ENCODE data around the gene ZNF524. TPM values are rescaled to one million over a fixed set of nuclear protein-coding genes. Genes with fewer than 3 reads are reported as not detected.

ZNF524 gene
- total and polyA plus RNA-seq, 5 donors from 2014 or later: 13.7 to 53.7 (median 42.7) TPM

- peak; percentile 85 to 94 (median 92) for DNase-seq
- Histone ChIP-seq H3K27me3 (ENCODE audit: control insufficient read depth, insufficient read depth, low read length) (no peaks in the 10 kb centered on the region), H3K27ac (ENCODE audit: insufficient read depth, low read length, poor library complexity, severe bottlenecking) (peak overlapping the region; percentile 97), H3K36me3 (ENCODE audit: control insufficient read depth, insufficient read depth, low read length) (peaks cover 16% of the 10 kb centered on the region), H3K4me1 (ENCODE audit: control insufficient read depth, insufficient read depth, low read length, poor library complexity, severe bottlenecking) (peaks cover 10% of the 10 kb centered on the region), H3K4me3 (ENCODE audit: low read depth, low read length) (peak overlapping the region; percentile 38), H3K9me3 (ENCODE audit: control insufficient read depth in 2 of 2, low read length in 2 of 2) (no peaks in the 10 kb centered on the region)
- H3K27me3 Mint-ChIP-seq: no peaks in the 10 kb centered on the region
- peak overlapping the region; percentile 98 to 99 (median 98) for H3K27ac Mint-ChIP-seq
- ATAC-seq (ENCODE audit: low read depth in 2 of 2): peak; percentile 59 to 60
- peaks cover 0 to 28% (median 17%) of the 10 kb centered on the region in 4 donors for H3K4me1 Mint-ChIP-seq
- H3K9me3 Mint-ChIP-seq: peaks cover 0 to 2% (median 0%) of the 10 kb centered on the region in 7 donors
- peak overlapping the region; percentile 93 to 99 (median 98) for H3K4me3 Mint-ChIP-seq
- peaks cover 27% of the 10 kb centered on the region for H3K36me3 Mint-ChIP-seq
These were observed 1.2 kb upstream of the ZNF524 start for GRCh38 chr19:55598719-55599467.

- peaks cover 14% of the 10 kb centered on the region for H3K4me1 ChIP-seq (ENCODE audit: control insufficient read depth, insufficient read depth, low read length, poor library complexity, severe bottlenecking)
- H3K36me3 Mint-ChIP-seq: peaks cover 27% of the 10 kb centered on the region
- peak within 1 kb of the TSS; percentile 98 to 99 (median 98) for H3K27ac Mint-ChIP-seq
- no peaks in the 10 kb centered on the region for H3K27me3 Mint-ChIP-seq
- H3K4me1 Mint-ChIP-seq: peaks cover 0 to 30% (median 18%) of the 10 kb centered on the region in 4 donors
- H3K36me3 ChIP-seq (ENCODE audit: control insufficient read depth, insufficient read depth, low read length): peaks cover 16% of the 10 kb centered on the region
- H3K4me3 Mint-ChIP-seq: peak within 1 kb of the TSS; percentile 93 to 99 (median 98)
- ATAC-seq (ENCODE audit: low read depth in 2 of 2): peak; percentile 73 to 79
- peaks cover 0 to 2% (median 0%) of the 10 kb centered on the region in 7 donors for H3K9me3 Mint-ChIP-seq
- H3K9me3 ChIP-seq (ENCODE audit: control insufficient read depth in 2 of 2, low read length in 2 of 2): no peaks in the 10 kb centered on the region
- DNase-seq: peak; percentile 95 to 99 (median 97)
- peak within 1 kb of the TSS; percentile 97 for H3K27ac ChIP-seq (ENCODE audit: insufficient read depth, low read length, poor library complexity, severe bottlenecking)
- peak within 1 kb of the TSS; percentile 98 for H3K4me3 ChIP-seq (ENCODE audit: low read depth, low read length)
- H3K27me3 ChIP-seq (ENCODE audit: control insufficient read depth, insufficient read depth, low read length): no peaks in the 10 kb centered on the region
These were observed 633 bp upstream of the ZNF524 start, which contains the start of gene FIZ1 for GRCh38 chr19:55599468-55599841. Gene FIZ1 (minus strand): TSS chr19:55599517. CDS start chr19:55597865, 1,652 bp downstream.

- H3K36me3 ChIP-seq (ENCODE audit: control insufficient read depth, insufficient read depth, low read length): peaks cover 9% of the 10 kb centered on the region
- DNase-seq (no peak), ATAC-seq (ENCODE audit: low read depth in 2 of 2) (no peak)
- H3K27ac ChIP-seq (ENCODE audit: insufficient read depth, low read length, poor library complexity, severe bottlenecking): peak overlapping the region; percentile 97
- H3K36me3 Mint-ChIP-seq: peaks cover 16% of the 10 kb centered on the region
- no peaks in the 10 kb centered on the region for H3K9me3 ChIP-seq (ENCODE audit: control insufficient read depth in 2 of 2, low read length in 2 of 2)
- H3K27ac Mint-ChIP-seq: peak overlapping the region; percentile 75 to 93 (median 85)
- no peaks in the 10 kb centered on the region for H3K27me3 ChIP-seq (ENCODE audit: control insufficient read depth, insufficient read depth, low read length)
- peaks cover 0 to 1% (median 0%) of the 10 kb centered on the region in 7 donors for H3K9me3 Mint-ChIP-seq
- peak overlapping the region; percentile 87 to 95 (median 88) for H3K4me3 Mint-ChIP-seq
- H3K4me1 Mint-ChIP-seq: peaks cover 0 to 37% (median 24%) of the 10 kb centered on the region in 4 donors
- peaks cover 19% of the 10 kb centered on the region for H3K4me1 ChIP-seq (ENCODE audit: control insufficient read depth, insufficient read depth, low read length, poor library complexity, severe bottlenecking)
- H3K4me3 ChIP-seq (ENCODE audit: low read depth, low read length): peak overlapping the region; percentile 71
- H3K27me3 Mint-ChIP-seq: no peaks in the 10 kb centered on the region
These were observed 557 bp downstream of the ZNF524 start for GRCh38 chr19:55600662-55601028.

GRCh38 chr19:55601084-55601483, 996 bp downstream of the ZNF524 start:
- DNase-seq: peak in 1 of 3 donors; percentile 9
- H3K4me1 Mint-ChIP-seq: peaks cover 0 to 40% (median 27%) of the 10 kb centered on the region in 4 donors
- Histone ChIP-seq H3K9me3 (ENCODE audit: control insufficient read depth in 2 of 2, low read length in 2 of 2) (no peaks in the 10 kb centered on the region), H3K27me3 (ENCODE audit: control insufficient read depth, insufficient read depth, low read length) (no peaks in the 10 kb centered on the region), H3K4me1 (ENCODE audit: control insufficient read depth, insufficient read depth, low read length, poor library complexity, severe bottlenecking) (peaks cover 24% of the 10 kb centered on the region), H3K4me3 (ENCODE audit: low read depth, low read length) (peak overlapping the region; percentile 71), H3K36me3 (ENCODE audit: control insufficient read depth, insufficient read depth, low read length) (peaks cover 5% of the 10 kb centered on the region), H3K27ac (ENCODE audit: insufficient read depth, low read length, poor library complexity, severe bottlenecking) (peak overlapping the region; percentile 97)
- peaks cover 12% of the 10 kb centered on the region for H3K36me3 Mint-ChIP-seq
- peaks cover 0 to 1% (median 0%) of the 10 kb centered on the region in 7 donors for H3K9me3 Mint-ChIP-seq
- H3K4me3 Mint-ChIP-seq: peak overlapping the region; percentile 87 to 95 (median 88)
- no peak for ATAC-seq (ENCODE audit: low read depth in 2 of 2)
- peak overlapping the region; percentile 75 to 93 (median 85) for H3K27ac Mint-ChIP-seq
- H3K27me3 Mint-ChIP-seq: no peaks in the 10 kb centered on the region

GRCh38 chr19:55602104-55603001, 2.3 kb downstream of the ZNF524 start:
- Histone ChIP-seq H3K4me1 (ENCODE audit: control insufficient read depth, insufficient read depth, low read length, poor library complexity, severe bottlenecking) (peaks cover 32% of the 10 kb centered on the region), H3K27ac (ENCODE audit: insufficient read depth, low read length, poor library complexity, severe bottlenecking) (no peak overlapping the region), H3K36me3 (ENCODE audit: control insufficient read depth, insufficient read depth, low read length) (no peaks in the 10 kb centered on the region), H3K27me3 (ENCODE audit: control insufficient read depth, insufficient read depth, low read length) (no peaks in the 10 kb centered on the region), H3K4me3 (ENCODE audit: low read depth, low read length) (no peak overlapping the region), H3K9me3 (ENCODE audit: control insufficient read depth in 2 of 2, low read length in 2 of 2) (no peaks in the 10 kb centered on the region)
- ATAC-seq (ENCODE audit: low read depth in 2 of 2) (no peak), DNase-seq (no peak)
- Mint-ChIP-seq H3K4me3 (peak overlapping the region in 2 of 4 donors; percentile 87), H3K27me3 (no peaks in the 10 kb centered on the region), H3K4me1 (peaks cover 9 to 52% (median 36%) of the 10 kb centered on the region in 4 donors), H3K36me3 (peaks cover 4% of the 10 kb centered on the region), H3K9me3 (peaks cover 0 to 1% (median 0%) of the 10 kb centered on the region in 7 donors), H3K27ac (no peak overlapping the region)

GRCh38 chr19:55603115-55603514, 3.0 kb downstream of the ZNF524 start:
- peak overlapping the region in 3 of 4 donors; percentile 31 to 91 (median 85) for H3K4me3 Mint-ChIP-seq
- H3K36me3 ChIP-seq (ENCODE audit: control insufficient read depth, insufficient read depth, low read length): peaks cover 3% of the 10 kb centered on the region
- H3K27ac Mint-ChIP-seq: no peak overlapping the region
- DNase-seq: no peak
- no peaks in the 10 kb centered on the region for H3K27me3 ChIP-seq (ENCODE audit: control insufficient read depth, insufficient read depth, low read length)
- peaks cover 32% of the 10 kb centered on the region for H3K4me1 ChIP-seq (ENCODE audit: control insufficient read depth, insufficient read depth, low read length, poor library complexity, severe bottlenecking)
- peaks cover 15 to 60% (median 41%) of the 10 kb centered on the region in 4 donors for H3K4me1 Mint-ChIP-seq
- peaks cover 10% of the 10 kb centered on the region for H3K36me3 Mint-ChIP-seq
- H3K27ac ChIP-seq (ENCODE audit: insufficient read depth, low read length, poor library complexity, severe bottlenecking): no peak overlapping the region
- H3K27me3 Mint-ChIP-seq: no peaks in the 10 kb centered on the region
- no peak overlapping the region for H3K4me3 ChIP-seq (ENCODE audit: low read depth, low read length)
- peaks cover 0 to 1% (median 0%) of the 10 kb centered on the region in 7 donors for H3K9me3 Mint-ChIP-seq
- H3K9me3 ChIP-seq (ENCODE audit: control insufficient read depth in 2 of 2, low read length in 2 of 2): no peaks in the 10 kb centered on the region
- no peak for ATAC-seq (ENCODE audit: low read depth in 2 of 2)

GRCh38 chr19:55603581-55604292, 3.6 kb downstream of the ZNF524 start:
- H3K36me3 Mint-ChIP-seq: peaks cover 12% of the 10 kb centered on the region
- H3K27ac Mint-ChIP-seq: no peak overlapping the region
- peaks cover 0 to 1% (median 0%) of the 10 kb centered on the region in 7 donors for H3K9me3 Mint-ChIP-seq
- Histone ChIP-seq H3K9me3 (ENCODE audit: control insufficient read depth in 2 of 2, low read length in 2 of 2) (no peaks in the 10 kb centered on the region), H3K27ac (ENCODE audit: insufficient read depth, low read length, poor library complexity, severe bottlenecking) (no peak overlapping the region), H3K36me3 (ENCODE audit: control insufficient read depth, insufficient read depth, low read length) (peaks cover 3% of the 10 kb centered on the region), H3K4me1 (ENCODE audit: control insufficient read depth, insufficient read depth, low read length, poor library complexity, severe bottlenecking) (peaks cover 32% of the 10 kb centered on the region), H3K27me3 (ENCODE audit: control insufficient read depth, insufficient read depth, low read length) (no peaks in the 10 kb centered on the region), H3K4me3 (ENCODE audit: low read depth, low read length) (no peak overlapping the region)
- H3K27me3 Mint-ChIP-seq: no peaks in the 10 kb centered on the region
- peaks cover 15 to 60% (median 40%) of the 10 kb centered on the region in 4 donors for H3K4me1 Mint-ChIP-seq
- DNase-seq: no peak
- ATAC-seq (ENCODE audit: low read depth in 2 of 2): no peak
- H3K4me3 Mint-ChIP-seq: peak overlapping the region in 3 of 4 donors; percentile 85 to 91 (median 86)

All from CD4-positive, CD25-positive, alpha-beta regulatory T cell (primary cell).